NOMO-1 treated with dmso at 0.1 percent for 144 hours (cell line): Measurements from ENCODE around the gene BTBD7.
"Not testable (repeated sequence)": the region's sequence is repeated elsewhere in the genome, so short reads cannot be mapped to it uniquely, and the experiment has no call there.

ENCODE experiments used
- DNase-seq: peaks from one replicate; lab custom pipeline; 2025; ENCODE audit not compliant: unreplicated experiment; lab: John Stamatoyannopoulos, UW

Gene BTBD7

DNA sequence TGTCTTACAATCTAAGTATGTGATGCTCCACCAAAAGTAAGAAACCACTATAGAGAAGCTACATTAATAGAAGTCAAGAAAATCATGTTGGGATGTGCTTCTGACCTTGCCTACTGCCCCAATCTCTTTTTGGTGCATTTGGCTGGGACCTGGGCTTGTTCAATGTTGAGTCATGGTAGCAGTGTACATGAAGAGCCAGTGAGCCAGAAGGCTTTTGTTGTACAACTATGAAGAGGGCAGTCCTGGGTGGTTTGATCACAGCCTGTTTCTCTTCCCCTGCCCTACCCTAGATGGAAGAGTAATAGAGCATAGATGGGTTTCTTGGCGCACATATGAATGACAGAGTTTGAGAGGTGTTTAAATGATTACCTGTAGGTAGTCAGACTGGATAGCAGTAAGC, 69.4 kb downstream of the BTBD7 start:
- DNase-seq, result no peak

DNA sequence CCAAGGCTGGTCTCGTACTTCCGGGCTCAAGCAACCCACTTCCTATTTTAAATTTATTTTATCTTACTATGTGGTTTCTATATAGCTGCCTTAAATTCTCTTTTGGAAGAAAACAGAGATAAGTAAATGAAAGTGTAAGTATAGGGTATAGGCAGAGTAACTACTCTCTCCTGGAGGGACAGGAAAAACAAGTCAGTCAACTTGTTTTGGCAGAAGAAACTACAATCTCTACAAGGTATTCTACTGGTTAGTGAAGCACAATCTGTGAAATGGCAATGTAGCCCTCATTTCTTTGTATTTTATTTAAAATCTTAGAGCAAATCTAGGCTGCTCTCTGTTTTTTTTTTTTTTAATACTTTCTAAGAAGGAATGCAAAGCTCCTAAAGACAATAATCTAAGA, 70.4 kb downstream of the BTBD7 start:
- DNase-seq, result no peak

DNA sequence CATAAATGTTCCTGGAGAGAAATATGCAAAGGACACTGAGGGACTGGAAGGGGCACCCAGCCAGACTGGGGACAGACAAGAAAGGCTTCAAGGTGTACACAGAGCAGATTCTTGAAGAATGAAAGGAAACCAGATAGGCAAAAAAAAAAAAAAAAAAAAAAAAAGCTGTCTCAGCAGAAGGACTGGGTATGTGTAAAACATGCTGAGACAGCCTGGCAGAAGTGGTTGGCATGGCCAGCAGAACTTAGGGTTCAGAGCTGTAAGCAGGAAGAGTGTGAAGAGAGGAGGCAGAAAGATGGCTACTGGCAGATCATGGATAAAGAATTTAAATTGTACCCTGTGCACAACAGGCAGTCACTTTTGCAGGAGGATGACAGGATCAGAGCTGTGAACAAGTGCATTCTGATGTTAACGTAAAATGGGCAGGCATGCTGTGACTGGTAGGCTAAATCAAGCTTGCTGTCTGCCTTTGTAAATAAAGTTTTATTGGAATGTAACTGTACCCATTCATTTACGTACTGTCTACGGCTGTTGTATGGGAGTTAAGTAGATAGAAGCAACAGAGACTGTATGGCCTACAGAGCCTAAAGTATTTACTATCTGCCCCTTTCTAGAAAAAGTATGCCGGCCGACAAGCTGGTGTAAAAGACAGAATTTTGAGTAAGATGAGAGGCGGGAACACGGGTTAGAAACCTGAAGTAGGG, 83.6 kb downstream of the BTBD7 start:
- DNase-seq, result no peak

DNA sequence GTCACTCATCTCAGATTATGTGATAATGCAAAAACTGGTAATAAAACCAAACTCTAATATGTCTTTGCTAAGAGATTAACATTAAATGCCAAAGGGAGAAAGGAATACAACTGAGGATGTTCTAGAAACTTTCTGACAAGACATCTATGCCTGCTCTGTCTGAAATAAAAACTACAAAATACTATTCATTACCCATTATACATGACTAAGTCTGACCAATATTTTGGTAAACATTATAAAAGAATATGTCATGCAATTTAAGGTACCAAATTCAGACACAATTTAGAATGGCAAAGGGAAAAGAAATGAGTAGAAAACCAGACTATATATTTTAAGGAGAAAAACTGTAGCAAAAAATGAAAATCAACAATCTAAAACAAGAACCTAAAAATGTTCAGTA, 86.3 kb downstream of the BTBD7 start:
- no peak for DNase-seq

DNA sequence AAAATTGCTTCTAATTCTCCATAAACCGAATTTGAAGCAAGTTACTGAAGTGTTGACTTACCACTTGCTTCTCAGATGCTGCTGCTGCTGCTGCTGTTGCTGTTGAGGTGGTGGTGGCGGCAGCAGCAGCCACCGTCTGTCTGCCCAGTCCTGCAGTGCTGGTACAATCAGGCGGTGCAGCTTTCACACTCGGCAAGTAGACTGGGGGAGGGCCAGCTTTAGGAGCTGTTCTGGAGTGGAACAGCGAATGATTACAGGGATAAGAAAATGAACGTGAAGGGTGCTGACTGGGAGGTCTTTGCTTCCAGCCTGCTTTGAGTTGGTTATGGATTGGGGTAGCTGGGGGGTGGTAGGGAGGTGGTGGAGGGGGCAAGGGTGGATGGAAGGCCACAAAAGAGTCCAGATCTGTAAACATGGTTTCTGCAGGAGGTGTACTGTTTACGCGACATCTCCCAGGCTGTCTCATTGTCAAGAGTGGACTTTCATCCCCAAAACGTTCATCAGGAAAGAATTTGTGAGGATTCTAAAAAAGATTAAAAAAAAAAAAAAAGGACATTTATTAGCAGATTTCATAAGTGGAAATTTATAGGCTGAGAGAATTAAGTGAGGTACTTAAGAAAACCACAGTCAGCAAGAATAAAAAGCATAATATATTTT, 86.9 kb downstream of the BTBD7 start:
- no peak for DNase-seq

DNA sequence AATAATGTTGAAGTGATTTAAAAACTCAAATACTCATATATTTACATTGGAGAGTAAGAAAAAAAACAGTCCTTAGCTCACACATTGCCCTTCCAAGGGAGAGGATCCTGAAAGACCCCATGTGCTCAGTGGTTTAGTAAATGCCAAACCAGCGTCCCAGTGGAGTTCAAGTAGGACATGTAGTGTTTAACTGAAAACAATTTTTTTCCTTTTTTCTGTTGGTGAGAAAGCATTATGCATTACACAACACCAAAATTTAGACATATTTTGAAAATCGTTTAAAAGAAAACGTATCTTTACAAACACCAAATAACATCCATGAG, 92.2 kb downstream of the BTBD7 start:
- DNase-seq, result no peak

DNA sequence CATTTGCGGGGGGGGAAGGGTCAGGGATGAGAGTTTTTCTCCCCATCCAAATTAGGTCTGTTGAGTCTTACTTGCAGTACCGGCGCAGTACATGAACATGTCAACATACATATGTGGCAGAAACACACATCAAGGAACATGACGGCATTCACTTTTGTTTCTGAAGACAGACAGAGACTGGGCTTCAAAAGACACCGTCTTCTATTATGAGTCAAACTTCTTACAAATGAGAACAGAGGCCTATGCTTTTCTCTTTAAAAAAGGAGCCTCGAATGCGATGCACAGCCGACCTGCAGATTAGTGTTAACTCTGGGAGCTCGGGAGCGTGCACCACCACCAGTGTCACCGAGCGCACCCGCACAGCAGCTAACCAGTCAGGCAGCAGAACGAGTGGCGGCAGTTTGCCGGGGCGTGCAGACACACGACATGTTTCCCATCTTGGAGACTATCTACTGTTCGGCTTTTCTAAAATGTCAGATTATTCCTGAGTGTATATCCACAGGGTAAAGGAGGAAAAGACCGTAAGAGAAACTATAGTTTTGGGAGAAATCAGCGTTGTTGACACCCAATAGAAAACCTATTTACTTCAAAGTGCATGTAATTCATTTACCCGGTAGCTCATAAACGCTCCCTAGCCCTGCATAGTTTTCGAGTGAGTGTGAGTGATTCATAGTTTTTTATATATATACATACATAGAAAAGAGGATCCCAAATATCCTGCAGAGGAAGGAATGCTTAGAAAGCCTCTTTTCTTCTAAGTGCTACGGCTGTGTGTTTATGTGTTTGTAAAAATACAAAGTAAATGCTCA, 92.8 kb downstream of the BTBD7 start:
- DNase-seq, result no peak

DNA sequence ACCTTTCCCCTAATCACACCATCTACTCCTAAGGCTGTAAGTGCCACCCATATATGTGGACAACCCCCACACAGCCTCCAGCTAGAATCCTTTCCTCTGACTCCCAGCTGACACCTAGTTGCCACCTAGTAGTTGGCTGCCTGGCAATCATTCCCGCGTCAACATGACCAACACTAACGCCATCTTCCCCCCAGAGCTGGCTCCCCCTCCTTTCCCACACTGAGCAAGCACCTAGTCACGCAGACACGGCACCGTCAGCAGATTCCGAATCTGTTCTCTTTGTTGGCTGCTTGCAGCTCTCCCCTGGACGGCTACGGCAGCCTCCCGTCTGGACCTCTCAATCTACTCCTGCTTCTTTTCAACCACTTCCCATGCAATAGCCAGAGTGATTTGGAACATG, 98.0 kb downstream of the BTBD7 start:
- DNase-seq, result no peak

DNA sequence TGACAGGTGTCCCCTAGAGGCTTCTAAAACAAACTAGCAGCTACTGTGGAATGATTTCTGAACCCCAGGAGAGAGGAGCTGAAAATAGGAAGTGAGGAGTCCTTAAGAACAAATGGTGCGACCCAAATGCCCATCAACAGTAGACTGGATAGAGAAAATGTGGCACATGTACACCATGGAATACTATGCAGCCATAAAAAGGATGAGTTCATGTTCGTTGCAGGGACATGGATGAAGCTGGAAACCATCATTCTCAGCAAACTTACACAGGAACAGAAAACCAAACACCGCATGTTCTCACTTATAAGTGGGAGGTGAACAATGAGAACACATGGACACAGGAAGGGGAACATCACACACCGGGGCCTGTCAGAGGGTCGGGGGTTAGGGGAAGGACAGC, 99.8 kb downstream of the BTBD7 start:
- not testable (repeated sequence) for DNase-seq

DNA sequence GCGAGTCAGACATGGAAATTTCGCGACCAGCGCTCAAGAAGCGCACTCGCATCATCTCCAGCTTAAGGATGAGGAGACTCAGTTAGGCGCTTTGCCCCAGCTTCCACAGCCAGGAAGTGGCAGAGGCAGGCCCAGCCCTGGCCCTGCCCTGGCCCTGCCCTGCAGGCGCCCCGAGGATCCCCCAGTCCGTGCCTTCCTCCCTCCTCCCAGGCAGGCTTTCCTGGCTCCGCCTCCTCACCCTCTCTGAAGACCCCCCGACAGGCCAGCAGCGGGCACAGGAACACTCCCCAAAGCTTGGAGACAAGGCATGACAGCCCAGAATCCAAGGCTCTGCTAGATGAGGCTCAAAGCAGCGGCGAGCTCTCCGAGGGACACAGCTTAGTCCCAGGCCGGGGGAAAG, 100.7 kb downstream of the BTBD7 start:
- DNase-seq, result no peak

DNA sequence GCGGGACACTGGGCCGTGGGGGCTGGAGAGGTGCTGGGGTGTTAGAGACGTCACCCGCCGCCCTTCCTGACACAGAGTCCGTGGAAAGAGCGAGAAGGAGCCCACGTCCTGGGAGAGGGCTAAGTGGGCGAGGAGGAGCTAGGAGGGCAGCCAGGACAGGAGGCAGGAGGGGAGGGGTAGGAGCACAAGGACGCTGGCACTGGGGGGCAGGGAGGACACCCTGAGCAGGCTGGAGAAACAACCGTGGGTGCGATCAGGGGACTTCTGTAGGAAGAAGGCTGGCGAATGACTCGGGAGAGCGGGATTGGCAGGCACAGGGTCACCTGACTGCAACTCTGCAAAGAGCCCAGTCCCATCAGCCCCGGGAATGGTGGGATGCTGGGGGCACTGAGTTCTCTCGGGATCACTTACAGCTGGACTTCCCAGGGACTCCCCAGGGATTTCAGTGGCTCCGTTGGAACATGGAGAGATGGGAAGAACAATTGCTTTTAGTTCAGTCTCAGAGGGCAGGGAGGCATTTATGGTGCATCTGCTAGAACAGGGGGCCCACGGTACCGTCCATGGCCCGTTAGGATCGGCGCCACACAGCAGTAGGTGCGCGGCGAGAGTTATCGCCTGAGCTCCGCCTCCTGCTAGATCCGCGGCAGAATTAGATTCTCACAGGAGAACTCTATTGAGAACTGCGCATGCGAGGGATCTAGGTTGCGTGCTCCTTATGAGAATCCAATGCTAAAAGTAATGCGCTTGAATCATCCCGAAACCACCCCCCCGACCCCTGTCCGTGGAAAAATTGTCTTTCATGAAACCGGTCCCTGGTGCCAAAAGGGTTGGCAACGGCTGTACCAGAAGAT, 101.5 kb downstream of the BTBD7 start:
- DNase-seq, result no peak

DNA sequence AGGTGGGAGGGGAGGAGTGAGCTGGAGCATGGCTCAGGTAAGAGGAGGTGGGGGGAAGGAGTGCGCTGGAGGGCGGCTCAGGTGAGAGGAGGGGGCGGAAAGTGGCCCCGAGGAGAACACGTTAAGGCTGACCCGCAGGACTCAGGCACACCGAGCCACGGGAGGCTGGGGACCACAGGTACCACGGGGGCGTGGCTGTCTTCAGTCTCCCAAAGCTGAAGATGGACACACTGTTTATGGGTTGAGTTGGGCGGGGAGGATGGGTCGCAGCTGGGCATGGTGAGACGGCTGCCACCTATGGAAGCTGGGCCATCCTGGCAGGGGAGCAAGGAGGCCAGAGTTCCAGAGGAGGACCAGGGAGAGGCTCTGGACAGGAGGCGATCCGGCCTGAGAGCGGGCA, 102.3 kb downstream of the BTBD7 start:
- no peak for DNase-seq

DNA sequence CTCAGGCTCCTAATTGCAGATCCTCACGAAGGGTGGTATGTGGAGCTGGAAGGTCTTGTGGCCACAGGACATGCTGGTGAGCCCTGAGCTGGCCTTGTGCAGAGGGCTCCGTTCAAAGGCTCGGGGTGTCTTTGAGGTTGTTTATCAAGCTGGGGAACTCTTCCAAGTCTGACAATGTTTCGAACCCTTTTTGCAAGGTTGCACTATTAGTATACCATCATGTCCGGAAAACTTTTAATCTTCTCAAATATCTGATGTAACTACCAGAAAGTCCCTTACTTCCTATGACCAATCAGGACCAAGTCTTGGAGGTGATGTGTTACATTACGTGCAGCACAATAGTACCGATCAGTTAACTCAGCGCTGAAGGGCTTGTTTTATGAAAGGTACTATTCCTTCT, 104.3 kb downstream of the BTBD7 start:
- no peak for DNase-seq

DNA sequence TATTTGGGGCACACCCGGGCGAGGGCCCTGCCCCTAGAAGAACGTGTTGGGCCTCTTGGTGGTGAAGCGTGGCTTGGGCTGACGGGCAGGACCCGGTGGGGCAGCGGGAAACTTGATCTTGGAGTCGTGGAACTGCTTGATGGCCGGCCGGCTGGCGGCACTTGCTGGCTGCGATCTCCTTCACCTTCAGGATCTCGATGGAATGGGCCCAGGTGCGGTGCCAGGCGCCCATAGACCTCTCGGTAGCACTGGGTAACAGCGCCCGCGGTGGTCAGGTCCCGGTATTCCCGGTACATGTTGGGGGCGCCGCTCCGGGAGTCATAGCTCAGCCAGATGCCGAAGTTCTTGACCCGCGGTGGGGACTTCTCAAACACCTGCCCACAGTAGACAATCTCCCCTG, 109.3 kb downstream of the BTBD7 start:
- no peak for DNase-seq

DNA sequence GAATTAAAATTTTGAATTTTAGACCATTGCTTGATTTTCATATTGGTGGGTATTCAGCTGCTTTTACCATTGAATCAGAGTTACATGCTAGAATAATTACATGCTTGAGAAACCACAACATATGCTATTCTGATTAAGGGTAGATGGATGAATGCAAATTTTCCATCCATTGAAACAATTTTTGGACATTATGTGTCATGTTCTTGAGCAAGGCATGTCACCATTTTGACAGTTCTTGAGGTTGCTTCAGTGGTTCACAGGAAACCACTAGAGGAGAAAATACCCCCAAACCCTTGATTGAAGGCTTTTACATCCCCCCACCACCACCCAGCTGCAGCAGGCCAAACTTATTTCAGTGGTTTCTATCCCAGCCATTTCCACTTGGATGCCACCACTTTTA, 112.3 kb downstream of the BTBD7 start:
- DNase-seq, result no peak

DNA sequence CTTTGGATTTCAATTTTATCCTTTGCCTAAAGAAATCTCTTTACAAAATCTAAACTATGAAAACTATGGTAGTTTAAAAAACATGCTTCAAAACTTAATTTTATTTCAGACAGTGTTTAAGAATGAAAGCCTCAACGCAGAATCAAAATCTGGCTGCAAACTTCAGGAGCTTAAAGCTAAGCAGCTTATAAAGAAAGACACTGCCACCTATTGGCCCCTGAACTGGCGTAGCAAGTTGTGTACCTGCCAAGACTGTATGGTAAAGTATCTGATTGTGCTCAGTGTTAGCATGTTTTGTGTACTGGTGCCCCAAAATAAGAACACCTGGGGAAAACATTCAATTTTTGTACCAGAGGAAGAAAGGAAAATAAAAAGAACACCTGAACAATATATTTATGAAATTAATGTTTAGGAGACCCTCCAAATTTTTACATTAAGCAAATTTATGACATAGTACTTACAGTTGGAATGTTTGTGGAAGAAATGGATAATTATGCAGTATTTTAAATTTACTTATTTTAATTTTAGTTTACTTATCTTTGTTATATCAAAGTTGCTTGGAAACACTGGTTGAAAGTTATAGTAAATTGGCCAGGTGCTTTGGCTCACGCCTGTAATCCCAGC, 113.6 kb downstream of the BTBD7 start:
- no peak for DNase-seq

DNA sequence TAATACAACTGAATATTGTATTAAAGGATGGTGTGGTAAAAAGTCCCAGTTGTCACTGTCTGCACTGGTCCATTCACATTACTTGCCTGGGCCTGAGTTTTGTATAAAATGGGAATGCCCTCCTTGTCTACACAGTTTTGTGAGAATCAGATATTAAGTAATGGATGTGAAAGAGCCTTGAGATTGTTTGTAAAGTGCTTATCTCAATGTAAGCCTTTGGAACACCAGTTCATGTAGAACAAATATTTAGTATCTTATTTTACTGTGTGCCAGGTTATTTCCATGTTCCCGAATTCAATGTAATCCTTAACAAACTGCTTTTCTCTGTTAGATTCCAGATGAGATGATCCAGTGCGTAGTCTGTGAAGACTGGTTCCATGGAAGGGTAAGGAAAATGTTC, 118.2 kb downstream of the BTBD7 start:
- DNase-seq, result no peak

DNA sequence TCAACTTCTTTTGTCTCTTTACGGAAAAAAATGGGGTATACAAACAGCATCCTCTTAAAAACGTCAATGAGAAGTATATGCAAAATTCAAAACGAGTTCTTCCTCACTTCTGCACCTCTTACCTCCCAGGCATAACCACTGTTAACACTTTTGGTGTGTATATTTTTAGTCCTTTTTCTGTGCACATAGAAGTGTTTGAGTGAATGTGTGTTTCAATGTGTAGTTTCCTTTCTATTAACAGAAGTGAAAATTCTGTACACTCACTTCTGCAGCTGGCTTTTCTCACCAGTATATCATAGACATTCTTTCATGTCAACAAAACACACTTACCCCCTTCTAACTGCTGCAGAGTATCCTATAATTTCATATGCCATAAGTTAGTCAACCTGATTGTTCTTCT, 120.4 kb downstream of the BTBD7 start:
- no peak for DNase-seq

DNA sequence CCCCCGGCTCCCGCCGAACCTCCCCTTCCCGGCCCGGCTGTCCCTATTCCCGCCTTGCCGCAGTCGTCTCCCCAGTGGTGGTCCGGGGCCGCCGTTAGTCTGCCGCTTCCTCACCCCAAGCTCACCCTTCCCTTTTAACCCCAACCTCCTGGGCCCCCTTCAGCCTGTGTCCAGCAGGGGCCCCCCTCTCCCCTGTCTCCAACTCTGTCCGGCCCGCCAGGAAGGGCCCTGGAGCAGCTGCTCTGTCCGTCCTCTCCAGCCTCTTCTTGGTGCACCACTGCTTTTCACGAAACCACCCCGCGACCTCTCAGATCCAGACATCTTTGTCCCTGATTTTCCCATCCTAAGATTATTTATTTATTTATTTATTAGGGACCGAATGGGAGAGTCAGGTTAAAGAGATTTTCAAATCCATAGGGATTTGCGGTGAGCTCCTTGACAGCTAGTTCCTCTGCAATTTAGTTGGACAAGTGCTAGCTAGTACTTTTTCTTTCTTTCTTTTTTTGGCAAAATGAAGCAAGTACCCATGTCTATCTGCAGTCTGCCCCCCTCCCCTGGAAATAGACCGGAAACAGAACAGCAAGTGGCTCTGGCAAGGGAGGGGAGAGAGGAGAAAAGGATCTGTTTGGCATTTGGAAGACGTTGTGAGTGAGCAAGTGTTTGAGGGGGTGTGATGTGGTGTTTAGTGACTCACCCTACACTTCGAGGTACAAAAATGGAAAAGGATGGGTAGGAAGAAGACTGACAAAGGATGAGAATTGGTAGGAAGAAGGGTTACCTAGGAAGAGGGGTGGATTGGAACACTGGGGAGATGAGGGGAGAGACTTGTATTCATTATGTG, 125.1 kb downstream of the BTBD7 start:
- DNase-seq, result peak; percentile 51

DNA sequence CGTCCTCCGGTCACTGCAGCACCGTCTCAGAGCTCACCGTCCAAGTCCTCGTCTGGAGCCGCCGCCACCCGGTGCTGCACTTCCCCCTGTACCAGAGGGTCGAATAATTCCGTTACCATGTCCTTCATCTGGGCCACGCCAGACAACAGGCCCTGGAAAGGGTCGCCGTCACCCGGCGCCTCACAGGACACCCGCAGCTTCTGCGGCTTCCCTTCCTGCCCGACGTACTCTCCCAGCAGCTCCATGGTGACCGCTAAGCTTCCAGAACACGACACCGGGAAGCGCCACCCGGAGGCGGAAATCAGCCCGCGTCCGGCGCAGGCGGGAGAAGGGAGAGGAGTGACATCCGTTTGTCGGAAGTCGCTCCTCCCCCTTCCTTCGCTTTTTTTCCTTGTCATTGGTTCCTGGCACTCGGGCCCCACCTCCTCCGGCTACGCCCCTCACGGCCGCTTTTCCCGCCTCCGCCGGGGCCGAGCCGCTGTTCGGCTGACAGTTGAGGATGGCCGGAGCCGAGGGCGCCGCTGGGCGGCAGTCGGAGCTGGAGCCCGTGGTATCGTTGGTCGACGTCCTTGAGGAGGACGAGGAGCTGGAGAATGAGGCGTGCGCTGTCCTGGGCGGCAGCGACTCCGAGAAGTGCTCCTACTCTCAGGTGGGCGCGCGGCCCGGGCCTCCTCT, 125.9 kb downstream of the BTBD7 start, which contains the start of the genes GON7 and UBR7:
GON7 (minus strand) TSS at position 273 of the 675 bp plus-strand sequence; CDS start at position 245, 28 bp downstream.
UBR7 (plus strand) TSS at position 464 of the 675 bp plus-strand sequence; CDS start at position 500, 36 bp downstream.
- DNase-seq, result peak; percentile 97
